Stimulated activated CD4-positive, alpha-beta T cell treated with anti-CD3 and anti-CD28 coated beads, Interleukin-15, amount 100 ng/mL, for 48 hours (primary cell): ENCODE results near the gene ZBTB7B.
A peak's percentile ranks its signal among the peaks of the same experiment; 100 is the strongest.

Experiments used
- DNase-seq, 2 donors: peaks; one replicate each; pipeline ENCODE4 v3.0.0-alpha.2; 2020; ENCODE audit warnings: low read depth in 2 of 2

Gene ZBTB7B

DNA sequence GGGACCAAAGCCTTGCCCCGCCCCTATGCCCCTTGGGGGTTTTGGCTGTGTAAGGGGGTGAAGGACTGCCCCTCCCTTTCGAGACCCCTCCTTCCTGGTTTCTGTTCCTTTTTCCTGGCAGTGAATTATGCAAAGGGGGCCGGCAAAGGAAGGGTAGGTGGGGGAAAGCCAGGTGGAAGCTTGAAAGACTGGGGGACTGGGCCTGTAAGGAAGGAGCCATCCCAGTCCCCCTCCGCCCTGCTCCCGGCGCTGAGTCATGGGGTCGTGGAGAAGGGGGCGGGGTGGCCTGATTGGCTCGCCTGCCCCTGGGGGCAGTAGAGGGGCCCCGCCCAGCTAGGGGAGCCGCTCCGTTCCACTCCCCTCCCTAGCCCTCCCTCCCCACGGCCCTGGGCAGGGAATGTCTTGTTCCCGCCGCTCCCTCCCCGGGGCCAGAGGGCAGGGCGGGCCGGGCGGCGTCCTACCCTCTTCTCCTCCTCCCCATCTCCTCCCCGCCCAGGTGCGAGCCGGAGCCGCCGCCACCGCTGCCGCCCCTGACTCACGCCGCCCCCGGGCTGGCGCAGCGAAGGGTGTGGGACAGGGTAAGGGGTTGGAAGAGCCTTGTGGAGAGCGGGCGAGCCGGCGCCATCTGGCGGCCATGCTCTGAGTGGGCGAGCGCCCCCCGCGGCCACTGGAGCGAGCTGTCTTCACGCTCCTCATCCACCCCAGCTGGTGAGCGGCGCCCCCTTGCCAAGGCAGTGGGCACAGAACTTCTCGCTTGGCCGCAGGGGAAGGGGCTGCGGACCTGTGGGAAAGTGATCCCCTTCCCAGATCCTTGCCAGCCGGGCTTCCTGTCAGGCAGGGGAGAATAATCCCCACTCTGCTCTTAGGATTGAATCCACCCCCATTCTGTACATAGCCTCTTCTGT lies 14.7 kb downstream of the ZBTB7B start:
- peak; percentile 83 to 92 for DNase-seq

DNA sequence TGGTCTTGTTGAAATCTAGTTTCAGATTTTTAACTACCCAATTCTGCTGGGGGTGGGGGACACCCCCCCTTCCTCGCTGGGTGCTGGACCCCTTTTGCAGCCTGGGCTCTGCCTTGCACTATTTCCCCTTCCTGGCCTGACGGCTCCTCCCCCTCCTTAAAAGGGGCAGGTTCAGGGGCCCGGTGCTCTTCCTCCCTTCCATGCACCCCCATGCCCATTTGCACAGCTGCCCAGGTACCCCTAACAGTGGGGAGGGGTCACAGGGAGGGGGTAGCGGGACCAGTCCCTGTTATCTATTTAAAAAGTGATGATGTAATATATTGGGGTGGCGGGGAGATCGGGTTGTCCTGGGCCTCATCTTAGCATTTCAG lies 15.3 kb downstream of the ZBTB7B start:
- no peak for DNase-seq

- no peak for DNase-seq
Observed at GRCh38 chr1:155018617-155019348, 16.2 kb downstream of the ZBTB7B start.

DNA sequence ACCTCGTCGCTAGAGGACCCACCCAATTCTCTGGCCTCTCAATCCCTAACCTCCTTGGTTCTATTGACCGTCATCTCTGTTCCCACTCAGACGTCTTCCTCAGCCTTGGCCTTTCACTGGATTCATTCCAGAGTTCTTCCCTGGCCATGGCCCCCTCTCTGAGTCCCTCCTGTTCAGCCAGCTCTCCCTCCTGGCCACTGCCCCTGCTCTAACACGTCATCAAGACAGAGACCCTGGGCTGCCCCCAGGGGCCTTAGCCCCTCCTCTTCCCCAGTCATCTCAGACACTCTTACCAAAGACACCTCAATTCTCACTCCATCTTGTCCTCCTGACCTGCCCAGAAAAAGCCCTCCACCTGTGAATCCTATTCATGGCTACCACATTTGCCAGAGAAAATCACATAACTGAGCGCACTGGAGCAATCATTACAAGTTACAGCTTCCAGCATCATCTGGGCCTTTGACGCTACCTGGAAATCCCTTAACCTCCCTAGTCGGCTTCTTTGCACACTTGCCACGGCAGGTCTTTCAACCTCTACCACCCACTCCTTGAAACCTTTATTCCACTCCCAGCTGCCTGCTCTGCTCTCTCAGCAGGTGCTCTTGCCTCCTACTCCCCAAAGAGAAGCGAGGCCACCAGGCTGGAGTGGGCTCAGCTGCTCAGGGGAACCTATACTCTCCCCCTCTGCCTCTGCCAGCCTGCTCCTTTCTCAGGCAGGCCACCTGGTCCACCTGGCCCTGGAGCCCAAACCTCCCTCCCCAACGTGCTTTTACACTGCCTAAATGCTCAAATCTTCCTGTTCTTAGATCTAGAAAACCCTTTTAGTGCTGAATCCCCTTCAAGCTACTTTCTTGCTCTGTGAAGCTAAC lies 17.0 kb downstream of the ZBTB7B start:
- no peak for DNase-seq

DNA sequence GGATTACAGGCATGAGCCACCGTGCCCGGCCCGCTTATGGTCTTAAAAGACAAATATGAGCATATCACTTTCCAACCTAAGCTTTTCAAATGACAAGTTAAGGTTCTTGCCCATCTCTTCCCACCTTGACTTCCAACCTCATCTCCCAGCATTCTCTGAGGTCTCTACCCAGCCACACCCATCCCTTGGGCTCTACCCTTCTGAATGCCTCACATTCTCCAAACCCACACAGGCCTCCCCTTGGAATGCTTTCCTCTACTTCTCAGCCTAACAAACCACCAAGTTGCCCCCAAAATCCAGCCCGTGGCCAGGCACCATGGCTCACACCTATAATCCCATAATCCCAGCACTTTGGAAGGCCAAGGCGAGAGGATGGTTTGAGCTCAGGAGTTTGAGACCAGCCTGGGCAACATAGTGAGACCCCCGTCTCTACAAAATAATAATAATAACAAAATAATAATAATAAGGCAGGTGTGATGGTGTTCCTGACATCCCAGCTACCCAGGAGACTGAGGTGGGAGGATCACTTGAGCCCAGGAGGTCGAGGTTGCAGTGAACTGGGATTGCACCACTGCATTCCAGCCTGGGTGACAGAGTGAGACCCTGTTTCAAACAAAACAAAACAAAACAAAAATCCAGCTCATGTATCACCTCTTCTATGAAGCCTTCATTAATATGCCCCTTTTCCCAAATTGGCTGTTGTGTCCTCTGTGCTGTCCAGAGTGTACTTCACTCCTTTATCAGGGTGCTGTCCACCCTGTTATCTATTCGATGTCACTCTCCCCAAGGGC lies 19.7 kb downstream of the ZBTB7B start:
- no peak for DNase-seq

- no peak for DNase-seq
Observed at GRCh38 chr1:155022927-155023236, 20.3 kb downstream of the ZBTB7B start.

DNA sequence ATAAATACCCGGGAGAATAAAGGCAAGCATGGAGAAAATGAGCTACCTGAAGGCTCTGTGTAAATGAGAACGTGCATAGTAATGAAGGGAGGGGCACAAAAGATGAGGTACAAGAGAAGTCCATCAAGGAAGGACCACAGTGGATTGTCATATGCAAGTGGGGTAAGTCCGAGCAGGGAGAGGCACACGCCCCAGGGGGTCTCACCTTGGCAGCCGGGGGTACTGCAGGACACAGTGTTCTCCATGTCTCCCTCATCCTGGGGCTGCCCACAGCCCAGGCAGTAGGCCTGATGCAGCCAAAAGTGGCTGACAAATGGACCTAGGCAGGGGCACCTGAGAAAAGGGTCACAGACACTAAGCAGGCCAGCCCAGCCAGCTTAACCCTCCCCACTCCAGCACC lies 21.0 kb downstream of the ZBTB7B start:
- no peak for DNase-seq

DNA sequence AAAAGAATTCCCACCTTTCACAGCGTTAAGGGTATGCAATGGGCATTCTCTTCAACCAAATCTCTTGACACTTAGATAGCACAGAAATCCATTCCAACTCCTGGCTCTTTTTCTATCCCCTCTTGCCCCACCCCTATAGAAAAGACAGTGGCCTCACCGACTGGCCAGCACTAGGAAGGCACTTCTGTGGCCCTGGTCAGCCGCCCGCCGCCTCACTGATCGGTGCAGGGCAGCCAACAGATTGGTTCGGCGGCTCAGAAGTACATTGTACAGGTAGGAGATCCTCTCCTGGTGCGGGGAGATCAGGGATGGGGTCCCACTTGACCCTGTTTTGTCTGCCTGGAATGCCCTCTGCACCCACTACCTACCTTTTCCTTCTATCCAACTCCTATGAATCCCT lies 21.7 kb downstream of the ZBTB7B start:
- DNase-seq, result no peak

GRCh38 chr1:155026154-155026553 lies 23.6 kb downstream of the ZBTB7B start:
- DNase-seq, result no peak

- no peak for DNase-seq
Observed at GRCh38 chr1:155026588-155026987, 24.0 kb downstream of the ZBTB7B start.

GRCh38 chr1:155029513-155030242 lies 27.1 kb downstream of the ZBTB7B start:
- no peak for DNase-seq

DNA sequence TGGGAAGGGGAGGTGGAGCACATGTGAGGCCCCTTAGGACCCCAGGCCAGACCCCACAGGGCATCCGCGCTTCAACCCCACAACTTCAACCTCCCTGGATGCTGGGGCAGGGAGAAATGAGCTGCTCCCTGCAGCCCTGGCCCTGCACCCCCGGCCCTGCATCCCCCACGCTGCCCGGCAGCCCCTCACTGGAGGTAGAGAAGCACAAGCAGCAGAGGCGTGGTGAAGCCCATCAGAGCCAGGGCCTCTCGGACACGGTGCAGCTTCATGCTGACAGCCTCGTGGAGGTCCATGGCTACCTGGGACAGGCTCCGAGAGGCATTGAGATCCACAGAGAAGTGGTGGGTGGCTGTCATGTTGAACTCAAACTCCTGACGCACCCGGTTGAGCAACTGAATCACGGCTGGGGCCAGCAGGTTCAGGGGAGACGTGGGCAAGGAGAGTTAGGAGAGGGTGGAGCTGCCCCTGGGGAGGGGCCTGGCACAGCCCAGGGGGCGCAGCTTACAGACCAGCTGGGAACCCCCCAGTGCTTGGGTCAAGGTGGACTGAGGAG lies 27.7 kb downstream of the ZBTB7B start:
- DNase-seq, result no peak

DNA sequence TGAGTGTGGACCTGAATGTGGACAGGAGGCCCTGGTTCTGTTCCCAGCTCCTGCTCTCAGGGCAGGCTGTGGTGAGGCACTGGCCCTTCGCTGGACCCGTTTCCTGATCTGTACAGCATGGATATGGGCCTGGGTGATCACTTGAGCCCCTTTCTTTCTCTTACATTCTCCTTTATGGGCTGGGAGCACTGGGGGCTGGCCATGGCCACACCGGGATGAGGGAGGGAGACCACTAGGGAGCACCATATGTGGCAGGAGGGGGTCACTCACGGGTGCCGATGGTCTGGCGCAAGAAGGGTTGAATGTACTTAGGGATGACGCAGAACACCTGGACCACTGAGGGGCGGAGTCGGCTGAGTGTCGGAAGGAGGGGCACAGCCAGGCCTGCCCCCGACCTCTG lies 28.3 kb downstream of the ZBTB7B start:
- no peak for DNase-seq

- DNase-seq, result no peak
Observed at GRCh38 chr1:155032886-155033285, 30.3 kb downstream of the ZBTB7B start.

GRCh38 chr1:155033524-155033923 lies 30.9 kb downstream of the ZBTB7B start, which contains the start of the genes DCST1 and DCST2:
Gene DCST1, plus strand, starts transcription at chr1:155033824. Its CDS starts 213 bp downstream, at chr1:155034037.
Gene DCST2, minus strand, starts transcription at chr1:155033781. Its CDS starts 80 bp downstream, at chr1:155033701.
- no peak for DNase-seq

GRCh38 chr1:155034318-155035208 lies 32.0 kb downstream of the ZBTB7B start:
- DNase-seq, result no peak

GRCh38 chr1:155035936-155036335 lies 33.3 kb downstream of the ZBTB7B start:
- DNase-seq, result no peak

DNA sequence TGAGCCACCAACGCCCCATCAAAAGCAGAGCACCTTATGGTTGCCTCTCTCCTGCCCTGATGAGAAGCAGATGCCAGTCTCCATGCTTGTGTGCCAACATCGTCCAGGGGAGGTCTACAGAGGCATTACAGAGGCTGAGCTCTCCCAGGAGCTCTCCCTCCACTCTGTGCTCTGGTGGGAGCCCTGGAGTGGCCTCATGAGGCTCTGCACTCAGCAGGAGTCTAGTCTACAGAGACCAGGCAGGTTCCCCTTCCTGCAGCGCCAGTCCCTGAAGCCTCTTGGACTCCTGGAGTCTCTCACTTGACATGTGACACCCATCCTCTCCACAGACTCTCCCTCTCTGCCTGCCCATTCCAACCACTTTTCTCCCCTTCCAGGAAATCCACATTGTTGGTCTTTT lies 34.4 kb downstream of the ZBTB7B start:
- no peak for DNase-seq

DNA sequence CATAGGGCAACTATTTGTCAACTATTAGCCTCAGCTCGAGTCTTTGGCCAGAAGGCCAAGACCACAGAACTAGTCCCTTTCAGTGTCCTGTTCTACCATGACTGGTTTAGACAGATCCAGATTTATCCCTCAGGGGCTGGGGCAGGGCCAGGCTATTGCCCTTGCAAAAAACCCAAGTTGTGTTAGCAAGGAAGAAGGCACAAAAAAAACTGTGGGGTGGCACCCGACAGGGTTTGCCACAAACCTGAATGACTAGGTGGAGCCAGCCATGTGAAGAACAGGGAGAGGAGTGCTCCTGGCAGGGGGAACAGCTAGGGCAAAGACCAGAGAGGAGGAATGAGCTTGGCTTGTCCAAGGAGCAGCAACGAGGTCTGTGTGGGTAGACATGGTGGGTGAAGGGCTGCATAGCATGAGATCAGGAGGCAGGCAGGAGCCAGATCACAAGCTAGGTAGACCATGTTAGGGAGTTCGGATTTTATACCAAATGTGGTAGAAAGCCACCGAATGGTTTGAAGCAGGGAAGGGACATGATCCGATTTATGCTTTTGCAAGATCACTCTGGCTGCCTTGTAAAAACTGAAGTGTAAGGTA lies 35.3 kb downstream of the ZBTB7B start:
- DNase-seq, result no peak
